ENCODE results near the gene OTUB2.
A peak's percentile ranks its signal among the peaks of the same experiment; 100 is the strongest.

OTUB2 gene

DNA sequence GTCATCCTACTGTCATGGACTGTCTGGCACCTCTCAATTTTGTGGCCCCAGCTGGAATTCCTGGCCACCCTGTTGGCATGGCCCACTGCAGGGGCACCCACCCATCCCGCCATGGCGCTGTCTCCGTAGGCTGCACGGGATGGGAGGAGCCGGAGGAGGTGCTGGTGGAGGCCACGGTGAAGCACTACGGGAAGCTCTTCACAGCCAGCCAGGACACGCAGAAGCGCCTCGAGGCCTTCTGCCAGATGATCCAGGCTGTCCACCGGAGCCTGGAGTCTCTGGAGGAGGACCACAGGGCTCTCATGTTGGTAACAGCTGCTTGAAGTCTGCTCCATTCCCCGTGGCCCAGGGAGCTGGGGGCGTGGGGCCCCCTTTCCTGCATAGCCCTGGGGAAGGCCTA, 25.1 kb upstream of the OTUB2 start:
- Histone ChIP-seq H3K79me2 (ENCODE audit: insufficient read depth, low read depth) (no peaks in the 10 kb centered on the region), H3K27me3 (ENCODE audit: insufficient read depth, low read depth) (no peaks in the 10 kb centered on the region), H3K9ac (no peak overlapping the region), H3K4me1 (ENCODE audit: low read depth, poor library complexity, severe bottlenecking) (peaks cover 32% of the 10 kb centered on the region), H4K20me1 (ENCODE audit: insufficient read depth) (no peaks in the 10 kb centered on the region), H3K4me3 (IDR thresholded peaks at IDR 0.05; ENCODE audit: insufficient read depth, low read depth, low read length) (no peak overlapping the region), H3K27ac (no peak overlapping the region), H2AFZ (ENCODE audit: low read depth) (no peak overlapping the region), H3K4me2 (no peak overlapping the region), H3K36me3 (ENCODE audit: insufficient read depth) (no peaks in the 10 kb centered on the region)
- TF ChIP-seq, protein P1, sequence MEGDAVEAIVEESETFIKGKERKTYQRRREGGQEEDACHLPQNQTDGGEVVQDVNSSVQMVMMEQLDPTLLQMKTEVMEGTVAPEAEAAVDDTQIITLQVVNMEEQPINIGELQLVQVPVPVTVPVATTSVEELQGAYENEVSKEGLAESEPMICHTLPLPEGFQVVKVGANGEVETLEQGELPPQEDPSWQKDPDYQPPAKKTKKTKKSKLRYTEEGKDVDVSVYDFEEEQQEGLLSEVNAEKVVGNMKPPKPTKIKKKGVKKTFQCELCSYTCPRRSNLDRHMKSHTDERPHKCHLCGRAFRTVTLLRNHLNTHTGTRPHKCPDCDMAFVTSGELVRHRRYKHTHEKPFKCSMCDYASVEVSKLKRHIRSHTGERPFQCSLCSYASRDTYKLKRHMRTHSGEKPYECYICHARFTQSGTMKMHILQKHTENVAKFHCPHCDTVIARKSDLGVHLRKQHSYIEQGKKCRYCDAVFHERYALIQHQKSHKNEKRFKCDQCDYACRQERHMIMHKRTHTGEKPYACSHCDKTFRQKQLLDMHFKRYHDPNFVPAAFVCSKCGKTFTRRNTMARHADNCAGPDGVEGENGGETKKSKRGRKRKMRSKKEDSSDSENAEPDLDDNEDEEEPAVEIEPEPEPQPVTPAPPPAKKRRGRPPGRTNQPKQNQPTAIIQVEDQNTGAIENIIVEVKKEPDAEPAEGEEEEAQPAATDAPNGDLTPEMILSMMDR (conservative IDR thresholded peaks at IDR 0.05; ENCODE audit: low read depth, low read length), result no peak

DNA sequence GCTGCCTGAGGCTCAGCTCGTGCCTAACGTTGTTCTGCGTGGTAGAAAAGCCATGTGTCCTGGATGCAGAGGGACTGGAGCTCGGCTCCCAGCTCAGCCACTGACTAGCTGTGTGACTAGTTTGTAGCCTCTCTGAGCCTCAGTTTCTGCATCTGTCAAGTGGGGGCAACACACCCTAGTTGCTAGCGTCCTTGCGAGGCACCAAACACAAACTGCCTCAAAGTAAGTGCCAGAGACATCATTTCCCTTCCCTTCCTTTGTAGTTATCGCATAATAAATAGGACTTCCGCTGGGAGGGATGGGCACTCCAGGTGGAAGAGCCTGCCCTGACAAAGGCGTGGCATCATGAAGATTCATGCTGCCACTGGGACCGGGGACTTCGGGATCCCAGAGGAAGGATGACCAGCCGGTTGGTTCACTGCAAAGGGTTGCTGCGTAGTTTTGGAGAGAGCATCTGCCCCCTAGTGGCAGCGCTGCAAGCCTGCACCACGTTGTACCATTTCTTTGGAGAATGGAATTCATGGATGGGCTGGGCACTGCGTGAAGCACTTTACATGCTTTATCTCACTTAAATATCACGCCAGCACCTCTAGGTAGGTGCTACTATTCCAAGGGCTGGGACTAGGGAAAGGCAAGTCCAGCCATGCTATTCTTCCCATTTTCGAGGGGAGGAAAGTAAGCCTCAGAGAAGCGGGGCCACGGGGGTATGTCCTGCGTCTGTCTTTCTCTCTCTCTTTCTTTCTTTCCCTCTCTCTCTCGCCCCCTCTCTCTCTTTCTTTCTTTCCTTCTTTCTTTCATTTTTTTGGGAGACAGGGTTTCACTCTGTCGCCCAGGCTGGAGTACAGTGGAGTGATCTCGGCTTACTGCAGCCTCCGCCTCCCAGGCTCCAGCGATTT, 24.4 kb upstream of the OTUB2 start:
- no peak overlapping the region for H3K9ac ChIP-seq

DNA sequence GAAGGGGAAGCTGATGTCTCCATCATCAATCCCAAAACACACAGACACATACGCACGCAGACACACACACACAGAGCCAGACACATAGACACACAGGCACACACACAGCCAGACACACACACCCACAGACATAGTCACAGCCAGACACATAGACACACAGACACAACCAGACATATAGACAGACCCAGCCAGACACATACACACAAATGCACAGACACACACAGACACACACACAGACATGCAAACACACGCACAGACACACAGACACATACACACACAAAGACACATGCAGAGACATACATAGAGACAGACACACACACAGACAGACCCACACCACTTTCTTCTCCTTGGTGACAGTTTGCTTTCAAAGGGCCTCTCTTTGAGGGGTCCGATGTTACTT, 22.7 kb upstream of the OTUB2 start:
- Histone ChIP-seq H4K20me1 (ENCODE audit: insufficient read depth) (no peaks in the 10 kb centered on the region), H3K36me3 (ENCODE audit: insufficient read depth) (no peaks in the 10 kb centered on the region), H3K4me2 (no peak overlapping the region), H3K27me3 (ENCODE audit: insufficient read depth, low read depth) (no peaks in the 10 kb centered on the region), H3K27ac (no peak overlapping the region), H3K9ac (no peak overlapping the region), H3K4me3 (IDR thresholded peaks at IDR 0.05; ENCODE audit: insufficient read depth, low read depth, low read length) (no peak overlapping the region), H3K79me2 (ENCODE audit: insufficient read depth, low read depth) (no peaks in the 10 kb centered on the region), H3K4me1 (ENCODE audit: low read depth, poor library complexity, severe bottlenecking) (peaks cover 47% of the 10 kb centered on the region), H2AFZ (ENCODE audit: low read depth) (no peak overlapping the region)
- TF ChIP-seq, protein P1 (conservative IDR thresholded peaks at IDR 0.05; ENCODE audit: low read depth, low read length), result no peak

More for the DNA sequence above, 24.4 kb upstream of the OTUB2 start:
- Histone ChIP-seq H3K4me2 (no peak overlapping the region), H3K27me3 (ENCODE audit: insufficient read depth, low read depth) (no peaks in the 10 kb centered on the region), H2AFZ (ENCODE audit: low read depth) (no peak overlapping the region), H3K79me2 (ENCODE audit: insufficient read depth, low read depth) (no peaks in the 10 kb centered on the region), H4K20me1 (ENCODE audit: insufficient read depth) (no peaks in the 10 kb centered on the region), H3K36me3 (ENCODE audit: insufficient read depth) (no peaks in the 10 kb centered on the region), H3K4me3 (IDR thresholded peaks at IDR 0.05; ENCODE audit: insufficient read depth, low read depth, low read length) (no peak overlapping the region), H3K4me1 (ENCODE audit: low read depth, poor library complexity, severe bottlenecking) (peaks cover 34% of the 10 kb centered on the region), H3K27ac (no peak overlapping the region)
- TF ChIP-seq, protein P1 (conservative IDR thresholded peaks at IDR 0.05; ENCODE audit: low read depth, low read length), result peak; percentile 91

DNA sequence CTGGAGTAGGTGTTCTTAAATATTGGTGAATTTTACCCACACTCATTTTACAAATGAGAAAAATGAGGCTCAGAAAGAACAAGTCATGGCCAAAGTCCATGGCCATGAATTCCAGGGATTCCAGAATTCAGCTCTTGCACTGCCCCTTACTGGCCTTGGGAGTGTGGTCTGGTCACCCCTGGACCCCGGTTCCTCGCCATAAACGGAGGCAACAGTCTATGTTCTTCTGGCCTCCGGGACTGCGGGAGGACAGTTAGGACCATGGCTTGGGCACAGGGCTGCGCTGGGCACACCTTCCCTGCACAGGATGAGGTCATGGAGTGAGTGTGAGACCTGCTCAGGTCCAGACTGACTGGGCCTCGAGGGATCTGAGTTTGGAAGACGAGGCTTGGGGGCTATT, 22.1 kb upstream of the OTUB2 start:
- Histone ChIP-seq H3K4me2 (no peak overlapping the region), H3K79me2 (ENCODE audit: insufficient read depth, low read depth) (no peaks in the 10 kb centered on the region)

More for the DNA sequence above, 22.1 kb upstream of the OTUB2 start:
- no peak overlapping the region for H3K27ac ChIP-seq
- TF ChIP-seq, protein P1 (conservative IDR thresholded peaks at IDR 0.05; ENCODE audit: low read depth, low read length), result no peak
- no peaks in the 10 kb centered on the region for H4K20me1 ChIP-seq (ENCODE audit: insufficient read depth)
- H3K36me3 ChIP-seq (ENCODE audit: insufficient read depth), result no peaks in the 10 kb centered on the region
- H2AFZ ChIP-seq (ENCODE audit: low read depth), result no peak overlapping the region
- peaks cover 47% of the 10 kb centered on the region for H3K4me1 ChIP-seq (ENCODE audit: low read depth, poor library complexity, severe bottlenecking)
- H3K9ac ChIP-seq, result no peak overlapping the region
- H3K4me3 ChIP-seq (IDR thresholded peaks at IDR 0.05; ENCODE audit: insufficient read depth, low read depth, low read length), result no peak overlapping the region
- H3K27me3 ChIP-seq (ENCODE audit: insufficient read depth, low read depth), result no peaks in the 10 kb centered on the region
